ENCODE measurements around the gene NUP54.

Gene NUP54

DNA sequence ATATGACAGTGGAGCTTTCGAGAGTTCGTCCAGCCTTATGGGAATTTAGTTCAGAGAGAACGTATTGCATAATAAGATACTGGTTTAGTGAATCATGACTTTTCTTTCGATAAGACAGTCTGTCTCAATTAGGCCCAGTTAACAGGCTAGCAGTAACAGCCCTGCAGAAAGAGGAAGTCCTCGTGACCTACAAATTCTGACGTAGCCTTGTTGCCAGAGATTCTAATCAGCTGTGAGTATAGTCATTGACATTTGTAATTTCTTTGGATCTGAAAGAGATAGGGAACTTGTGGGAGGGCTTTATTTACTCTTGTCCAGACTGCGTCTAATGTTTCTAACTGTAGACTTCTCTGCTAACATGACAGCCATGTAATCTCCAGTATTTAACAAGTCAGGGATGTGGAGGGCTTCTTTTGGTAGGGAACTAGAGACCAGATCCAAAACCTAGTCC, 57.9 kb downstream of the NUP54 start:
- Histone ChIP-seq H3K27me3 (ENCODE audit: insufficient read depth, low read length, poor library complexity) (peaks cover 2% of the 10 kb centered on the region), H3K4me2 (ENCODE audit: insufficient read depth, low read length) (no peak overlapping the region), H3K36me3 (ENCODE audit: insufficient read depth, low read length) (no peaks in the 10 kb centered on the region), H2AFZ (ENCODE audit: low read depth, low read length) (no peak overlapping the region), H3K4me1 (ENCODE audit: insufficient read depth, low read length) (no peaks in the 10 kb centered on the region), H3K9ac (ENCODE audit: low read depth, low read length) (no peak overlapping the region), H3K4me3 (ENCODE audit: low read depth in 1 of 2, low read length in 2 of 2) (no peak overlapping the region), H4K20me1 (ENCODE audit: insufficient read depth, low read length) (no peaks in the 10 kb centered on the region), H3K9me3 (ENCODE audit: insufficient read depth, low read length, severe bottlenecking) (no peaks in the 10 kb centered on the region), H3K79me2 (ENCODE audit: insufficient read depth, low read length) (no peaks in the 10 kb centered on the region), H3K27ac (ENCODE audit: low read length) (no peak overlapping the region)
- ATAC-seq (ENCODE audit: insufficient read depth, low read depth), result no peak
- TF ChIP-seq, protein P1, sequence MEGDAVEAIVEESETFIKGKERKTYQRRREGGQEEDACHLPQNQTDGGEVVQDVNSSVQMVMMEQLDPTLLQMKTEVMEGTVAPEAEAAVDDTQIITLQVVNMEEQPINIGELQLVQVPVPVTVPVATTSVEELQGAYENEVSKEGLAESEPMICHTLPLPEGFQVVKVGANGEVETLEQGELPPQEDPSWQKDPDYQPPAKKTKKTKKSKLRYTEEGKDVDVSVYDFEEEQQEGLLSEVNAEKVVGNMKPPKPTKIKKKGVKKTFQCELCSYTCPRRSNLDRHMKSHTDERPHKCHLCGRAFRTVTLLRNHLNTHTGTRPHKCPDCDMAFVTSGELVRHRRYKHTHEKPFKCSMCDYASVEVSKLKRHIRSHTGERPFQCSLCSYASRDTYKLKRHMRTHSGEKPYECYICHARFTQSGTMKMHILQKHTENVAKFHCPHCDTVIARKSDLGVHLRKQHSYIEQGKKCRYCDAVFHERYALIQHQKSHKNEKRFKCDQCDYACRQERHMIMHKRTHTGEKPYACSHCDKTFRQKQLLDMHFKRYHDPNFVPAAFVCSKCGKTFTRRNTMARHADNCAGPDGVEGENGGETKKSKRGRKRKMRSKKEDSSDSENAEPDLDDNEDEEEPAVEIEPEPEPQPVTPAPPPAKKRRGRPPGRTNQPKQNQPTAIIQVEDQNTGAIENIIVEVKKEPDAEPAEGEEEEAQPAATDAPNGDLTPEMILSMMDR (IDR thresholded peaks at IDR 0.05; ENCODE audit: borderline replicate concordance, extremely low read depth, low read length, poor library complexity, severe bottlenecking), result no peak
- no peak for TF ChIP-seq EZH2 (IDR thresholded peaks at IDR 0.05; ENCODE audit: borderline replicate concordance, low read depth, low read length, severe bottlenecking)
- DNase-seq, result no peak

DNA sequence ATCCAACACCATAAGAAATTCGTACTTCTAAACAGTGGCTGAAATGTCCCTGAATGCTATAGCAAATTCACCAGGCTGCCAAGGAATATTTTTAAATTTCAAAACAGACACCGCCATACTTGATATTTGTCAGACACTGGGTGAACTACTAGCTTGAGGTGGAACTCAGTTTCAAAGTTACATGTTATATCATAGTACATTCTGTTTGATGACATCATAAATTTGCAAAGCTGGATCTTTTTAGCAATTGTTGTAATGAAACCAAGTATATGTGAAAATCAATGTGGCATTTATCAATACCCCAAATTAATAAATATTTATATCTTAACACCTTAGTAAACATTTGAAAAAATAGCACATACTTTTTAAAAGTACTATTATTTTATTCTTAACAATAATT, 59.5 kb downstream of the NUP54 start:
- no peaks in the 10 kb centered on the region for H3K4me1 ChIP-seq (ENCODE audit: insufficient read depth, low read length)
- no peak overlapping the region for H3K4me2 ChIP-seq (ENCODE audit: insufficient read depth, low read length)
- no peaks in the 10 kb centered on the region for H3K27me3 ChIP-seq (ENCODE audit: insufficient read depth, low read length, poor library complexity)
- no peak overlapping the region for H3K4me3 ChIP-seq (ENCODE audit: low read depth in 1 of 2, low read length in 2 of 2)
- H3K79me2 ChIP-seq (ENCODE audit: insufficient read depth, low read length), result no peaks in the 10 kb centered on the region
- no peak for TF ChIP-seq EZH2 (IDR thresholded peaks at IDR 0.05; ENCODE audit: borderline replicate concordance, low read depth, low read length, severe bottlenecking)
- TF ChIP-seq, protein P1 (IDR thresholded peaks at IDR 0.05; ENCODE audit: borderline replicate concordance, extremely low read depth, low read length, poor library complexity, severe bottlenecking), result no peak
- DNase-seq (no peak), ATAC-seq (ENCODE audit: insufficient read depth, low read depth) (no peak)
- no peak overlapping the region for H3K9ac ChIP-seq (ENCODE audit: low read depth, low read length)
- H3K27ac ChIP-seq (ENCODE audit: low read length), result no peak overlapping the region
- no peaks in the 10 kb centered on the region for H4K20me1 ChIP-seq (ENCODE audit: insufficient read depth, low read length)
- no peak overlapping the region for H2AFZ ChIP-seq (ENCODE audit: low read depth, low read length)
- no peaks in the 10 kb centered on the region for H3K9me3 ChIP-seq (ENCODE audit: insufficient read depth, low read length, severe bottlenecking)
- H3K36me3 ChIP-seq (ENCODE audit: insufficient read depth, low read length), result no peaks in the 10 kb centered on the region

DNA sequence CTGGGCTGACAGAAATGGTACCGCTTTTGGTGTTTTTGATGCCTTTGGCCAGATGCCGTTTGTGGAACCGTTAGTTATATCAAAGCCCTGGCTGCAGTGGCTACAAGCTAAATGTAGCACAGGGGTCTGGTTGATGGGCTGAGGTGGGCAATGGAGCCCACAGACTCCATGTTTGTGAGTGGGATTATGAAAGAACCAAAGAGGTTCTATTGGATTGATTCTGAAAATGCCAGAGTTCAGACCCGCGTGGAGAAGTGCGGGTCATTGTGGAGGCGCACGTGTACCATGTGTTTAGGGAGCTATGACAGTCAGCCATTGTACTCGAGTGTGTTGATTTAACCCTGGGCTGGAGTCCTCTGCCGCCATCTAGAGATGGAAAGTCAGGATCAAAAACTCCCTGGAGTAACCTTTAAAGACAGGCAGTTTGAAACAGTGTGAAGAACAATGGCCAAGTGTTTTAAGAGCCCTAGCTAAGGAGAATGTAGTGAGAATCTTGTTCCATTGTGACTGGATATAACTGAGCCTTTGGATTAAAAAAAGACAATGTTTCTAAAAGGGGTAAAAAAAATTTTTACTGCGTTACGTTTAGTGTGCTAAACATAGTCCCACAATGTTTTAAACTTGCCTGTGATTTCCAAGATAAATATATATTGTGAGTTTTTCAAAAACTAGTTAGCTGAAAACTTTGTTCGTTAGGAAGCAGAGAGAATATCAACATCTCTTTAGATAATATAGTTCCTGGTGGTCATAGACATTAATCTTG, 61.0 kb downstream of the NUP54 start:
- H3K4me3 ChIP-seq (ENCODE audit: low read depth in 1 of 2, low read length in 2 of 2), result no peak overlapping the region
- ATAC-seq (ENCODE audit: insufficient read depth, low read depth) (peak; percentile 62; the same call in 2 of the 3 replicates), DNase-seq (peak; percentile 28)
- no peaks in the 10 kb centered on the region for H4K20me1 ChIP-seq (ENCODE audit: insufficient read depth, low read length)
- H3K9me3 ChIP-seq (ENCODE audit: insufficient read depth, low read length, severe bottlenecking), result no peaks in the 10 kb centered on the region
- no peak overlapping the region for H3K4me2 ChIP-seq (ENCODE audit: insufficient read depth, low read length)
- no peaks in the 10 kb centered on the region for H3K79me2 ChIP-seq (ENCODE audit: insufficient read depth, low read length)
- H3K27me3 ChIP-seq (ENCODE audit: insufficient read depth, low read length, poor library complexity), result peaks cover 6% of the 10 kb centered on the region
- no peak overlapping the region for H3K9ac ChIP-seq (ENCODE audit: low read depth, low read length)
- H3K27ac ChIP-seq (ENCODE audit: low read length), result no peak overlapping the region
- H2AFZ ChIP-seq (ENCODE audit: low read depth, low read length), result no peak overlapping the region
- H3K4me1 ChIP-seq (ENCODE audit: insufficient read depth, low read length), result no peaks in the 10 kb centered on the region
- TF ChIP-seq EZH2 (IDR thresholded peaks at IDR 0.05; ENCODE audit: borderline replicate concordance, low read depth, low read length, severe bottlenecking), result no peak
- TF ChIP-seq, protein P1 (IDR thresholded peaks at IDR 0.05; ENCODE audit: borderline replicate concordance, extremely low read depth, low read length, poor library complexity, severe bottlenecking), result peak; percentile 49
- no peaks in the 10 kb centered on the region for H3K36me3 ChIP-seq (ENCODE audit: insufficient read depth, low read length)

Data from DND-41 (cell line).